HG03460 (cell line): ENCODE measurements around the gene PSMD2.

Experiments used
- ATAC-seq: cut with Tn5 transposase; IDR thresholded peaks from one replicate; pipeline ENCODE4 v1.9.1; 2021; ENCODE audit not compliant: unreplicated experiment

The PSMD2 gene

DNA sequence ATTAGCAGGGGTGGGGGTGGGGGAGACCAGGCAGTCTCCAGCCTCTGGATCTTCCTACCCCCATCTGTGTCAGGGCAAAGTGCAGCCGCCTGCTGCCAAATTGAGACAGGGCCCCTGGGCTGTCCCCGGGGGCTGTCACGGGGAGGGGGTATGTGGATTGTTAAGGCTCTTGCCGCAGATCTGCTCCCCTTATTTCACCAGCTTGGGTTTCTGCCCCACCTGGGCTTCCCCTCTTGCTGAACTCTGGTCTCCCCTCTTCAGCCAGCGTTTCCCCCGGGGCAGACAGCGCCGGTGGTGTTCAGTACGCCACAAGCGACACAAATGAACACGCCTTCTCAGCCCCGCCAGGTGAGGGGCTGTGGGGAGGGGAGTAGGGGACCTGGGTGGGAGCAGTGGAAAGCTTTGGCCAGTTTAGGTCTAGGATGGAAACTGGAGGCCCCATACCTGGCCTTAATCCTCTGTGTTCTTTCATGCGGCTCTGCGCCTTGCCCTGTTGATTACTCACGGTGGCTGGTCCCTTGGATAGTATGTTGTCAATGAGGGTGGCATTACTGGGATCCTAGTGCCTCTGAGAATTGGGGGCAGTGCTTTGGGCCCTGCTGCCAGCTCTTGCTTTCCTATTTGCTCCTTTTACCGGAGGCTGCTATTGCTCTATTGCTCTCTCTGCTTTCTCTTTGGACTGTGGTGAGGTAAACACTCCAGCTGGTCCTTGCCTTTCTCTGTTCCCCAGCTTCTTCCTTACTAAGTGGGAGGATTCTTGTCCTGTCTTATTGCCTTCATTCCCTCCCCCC, 17.0 kb downstream of the PSMD2 start:
- no peak for ATAC-seq

DNA sequence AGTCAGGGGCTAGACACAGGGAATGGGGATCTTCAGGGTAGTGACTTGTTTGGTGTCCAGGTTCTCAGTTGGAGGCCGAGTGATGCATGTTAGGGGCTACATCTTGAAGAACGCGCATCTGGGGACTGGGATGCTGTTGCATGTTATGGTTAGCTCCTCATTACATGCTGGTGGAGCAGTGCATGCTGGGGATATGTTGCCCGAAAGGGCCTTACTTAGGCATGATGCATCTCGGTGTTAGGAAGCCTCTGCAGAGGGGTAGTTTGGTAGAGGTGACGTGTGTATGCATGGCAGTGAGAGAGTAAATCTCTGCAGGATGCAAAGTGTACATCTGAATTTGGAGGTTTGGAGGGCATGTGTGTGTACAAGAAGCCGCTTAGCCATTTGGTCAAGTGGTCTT, 17.8 kb downstream of the PSMD2 start:
- ATAC-seq: no peak

DNA sequence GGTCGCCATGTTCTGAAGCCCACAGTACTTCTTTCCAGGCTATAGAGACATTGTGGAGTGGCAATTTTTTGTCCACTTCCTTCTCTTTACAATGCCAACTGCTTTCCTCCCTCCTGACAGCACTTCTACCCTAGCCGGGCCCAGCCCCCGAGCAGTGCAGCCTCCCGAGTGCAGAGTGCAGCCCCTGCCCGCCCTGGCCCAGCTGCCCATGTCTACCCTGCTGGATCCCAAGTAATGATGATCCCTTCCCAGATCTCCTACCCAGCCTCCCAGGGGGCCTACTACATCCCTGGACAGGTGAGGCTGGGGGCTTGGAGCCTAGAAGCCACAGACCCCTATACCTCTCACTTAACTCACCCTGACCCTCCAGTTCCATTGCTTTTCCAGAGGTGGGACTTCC, 18.2 kb downstream of the PSMD2 start:
- no peak for ATAC-seq

DNA sequence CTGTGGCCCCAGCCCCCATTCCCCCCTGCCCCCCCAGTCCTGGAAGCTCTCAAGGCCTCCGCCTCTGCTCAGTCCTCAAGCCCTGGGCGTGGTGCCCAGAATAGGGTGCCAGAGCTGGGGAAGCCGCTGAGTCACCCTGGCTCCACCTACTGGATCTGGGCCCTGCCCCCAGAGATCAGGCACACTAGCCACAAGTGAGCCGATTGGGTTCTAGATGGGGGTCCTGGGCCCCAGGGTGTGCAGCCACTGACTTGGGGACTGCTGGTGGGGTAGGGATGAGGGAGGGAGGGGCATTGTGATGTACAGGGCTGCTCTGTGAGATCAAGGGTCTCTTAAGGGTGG, 21.0 kb downstream of the PSMD2 start:
- ATAC-seq: no peak

DNA sequence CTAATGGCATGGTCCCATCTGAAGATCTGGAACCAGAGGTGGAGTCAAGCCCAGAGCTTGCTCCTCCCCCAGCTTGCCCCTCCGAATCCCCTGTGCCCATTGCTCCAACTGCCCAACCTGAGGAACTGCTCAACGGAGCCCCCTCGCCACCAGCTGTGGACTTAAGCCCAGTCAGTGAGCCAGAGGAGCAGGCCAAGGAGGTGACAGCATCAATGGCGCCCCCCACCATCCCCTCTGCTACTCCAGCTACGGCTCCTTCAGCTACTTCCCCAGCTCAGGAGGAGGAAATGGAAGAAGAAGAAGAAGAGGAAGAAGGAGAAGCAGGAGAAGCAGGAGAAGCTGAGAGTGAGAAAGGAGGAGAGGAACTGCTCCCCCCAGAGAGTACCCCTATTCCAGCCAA, 22.6 kb downstream of the PSMD2 start:
- no peak for ATAC-seq

DNA sequence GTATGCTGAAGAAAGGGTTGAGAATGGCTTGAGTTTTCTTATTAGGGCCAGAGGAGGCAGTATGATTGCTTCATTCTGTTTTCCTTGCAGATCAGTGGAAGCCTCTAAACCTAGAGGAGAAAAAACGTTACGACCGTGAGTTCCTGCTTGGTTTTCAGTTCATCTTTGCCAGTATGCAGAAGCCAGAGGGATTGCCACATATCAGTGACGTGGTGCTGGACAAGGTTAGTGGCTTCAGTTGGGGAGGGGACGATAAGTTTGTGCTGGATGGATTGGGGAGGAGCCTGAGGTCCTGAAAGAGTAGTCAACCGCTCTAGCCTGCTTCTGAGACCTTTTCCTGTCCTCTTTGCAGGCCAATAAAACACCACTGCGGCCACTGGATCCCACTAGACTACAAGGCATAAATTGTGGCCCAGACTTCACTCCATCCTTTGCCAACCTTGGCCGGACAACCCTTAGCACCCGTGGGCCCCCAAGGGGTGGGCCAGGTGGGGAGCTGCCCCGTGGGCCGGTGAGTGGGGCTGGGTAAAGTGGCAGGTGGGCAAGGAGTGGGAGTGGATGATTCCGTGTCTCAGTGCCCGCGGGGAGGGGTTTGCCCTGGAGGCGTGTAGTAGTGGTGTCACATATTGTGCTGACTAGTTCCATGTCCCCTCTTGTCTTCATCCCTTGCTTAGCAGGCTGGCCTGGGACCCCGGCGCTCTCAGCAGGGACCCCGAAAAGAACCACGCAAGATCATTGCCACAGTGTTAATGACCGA, 23.9 kb downstream of the PSMD2 start:
- no peak for ATAC-seq

DNA sequence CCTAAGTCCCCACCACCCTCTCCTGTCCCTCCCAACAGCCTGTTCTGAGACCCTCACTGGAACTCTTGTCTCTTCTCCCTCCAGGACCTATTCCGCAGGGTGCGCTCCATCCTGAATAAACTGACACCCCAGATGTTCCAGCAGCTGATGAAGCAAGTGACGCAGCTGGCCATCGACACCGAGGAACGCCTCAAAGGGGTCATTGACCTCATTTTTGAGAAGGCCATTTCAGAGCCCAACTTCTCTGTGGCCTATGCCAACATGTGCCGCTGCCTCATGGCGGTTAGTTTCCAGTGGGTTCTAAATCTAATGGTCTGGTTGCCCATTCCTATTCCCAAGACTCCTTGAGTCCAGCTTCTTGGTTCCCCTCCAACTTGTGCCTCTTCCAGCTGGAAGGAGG, 24.7 kb downstream of the PSMD2 start:
- ATAC-seq: no peak

DNA sequence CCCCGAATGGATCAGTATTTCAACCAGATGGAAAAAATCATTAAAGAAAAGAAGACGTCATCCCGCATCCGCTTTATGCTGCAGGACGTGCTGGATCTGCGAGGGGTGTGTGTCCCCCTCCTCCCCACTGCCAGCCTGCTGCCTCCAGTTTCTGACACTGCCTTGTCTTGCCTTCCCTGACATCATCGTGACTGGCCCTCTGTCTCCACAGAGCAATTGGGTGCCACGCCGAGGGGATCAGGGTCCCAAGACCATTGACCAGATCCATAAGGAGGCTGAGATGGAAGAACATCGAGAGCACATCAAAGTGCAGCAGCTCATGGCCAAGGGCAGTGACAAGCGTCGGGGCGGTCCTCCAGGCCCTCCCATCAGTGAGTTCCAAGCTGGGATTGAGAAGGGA, 26.2 kb downstream of the PSMD2 start:
- no peak for ATAC-seq

DNA sequence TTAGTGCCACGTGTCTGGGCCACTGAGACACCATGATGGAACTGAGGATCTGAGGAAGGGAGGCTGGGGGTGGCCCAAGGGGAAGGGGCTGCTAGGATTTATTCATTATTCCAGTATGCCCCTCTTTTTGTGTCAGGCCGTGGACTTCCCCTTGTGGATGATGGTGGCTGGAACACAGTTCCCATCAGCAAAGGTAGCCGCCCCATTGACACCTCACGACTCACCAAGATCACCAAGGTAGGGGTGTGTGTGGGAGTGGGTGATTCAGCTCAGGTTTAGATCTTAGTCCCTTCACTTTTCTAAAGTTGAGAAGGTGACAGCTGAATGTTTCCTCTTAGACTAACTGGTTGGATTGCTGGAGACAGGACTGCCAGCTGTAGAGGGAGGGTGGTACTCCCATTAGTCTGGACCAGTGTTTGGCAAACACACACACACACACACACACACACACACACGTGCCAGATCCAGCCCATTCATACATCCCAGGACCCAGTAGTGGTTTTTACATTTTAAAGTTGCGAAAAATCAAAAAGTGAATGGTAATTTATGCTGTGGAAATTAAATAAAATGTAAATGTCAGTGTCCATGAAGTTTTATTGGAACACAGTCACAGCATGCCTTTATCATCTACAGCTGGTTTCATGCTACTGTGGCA, 26.8 kb downstream of the PSMD2 start:
- no peak for ATAC-seq

DNA sequence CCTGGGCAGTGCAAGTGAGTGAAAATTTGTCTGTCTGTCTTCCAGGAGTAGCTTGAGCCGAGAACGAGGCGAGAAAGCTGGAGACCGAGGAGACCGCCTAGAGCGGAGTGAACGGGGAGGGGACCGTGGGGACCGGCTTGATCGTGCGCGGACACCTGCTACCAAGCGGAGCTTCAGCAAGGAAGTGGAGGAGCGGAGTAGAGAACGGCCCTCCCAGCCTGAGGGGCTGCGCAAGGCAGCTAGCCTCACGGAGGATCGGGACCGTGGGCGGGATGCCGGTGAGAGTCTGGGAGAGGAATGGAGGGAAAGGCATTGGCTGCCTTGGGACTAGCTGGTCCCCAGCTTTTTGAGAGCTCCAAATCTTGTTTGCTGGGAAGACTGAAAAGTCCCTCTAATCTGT, 28.1 kb downstream of the PSMD2 start:
- no peak for ATAC-seq

DNA sequence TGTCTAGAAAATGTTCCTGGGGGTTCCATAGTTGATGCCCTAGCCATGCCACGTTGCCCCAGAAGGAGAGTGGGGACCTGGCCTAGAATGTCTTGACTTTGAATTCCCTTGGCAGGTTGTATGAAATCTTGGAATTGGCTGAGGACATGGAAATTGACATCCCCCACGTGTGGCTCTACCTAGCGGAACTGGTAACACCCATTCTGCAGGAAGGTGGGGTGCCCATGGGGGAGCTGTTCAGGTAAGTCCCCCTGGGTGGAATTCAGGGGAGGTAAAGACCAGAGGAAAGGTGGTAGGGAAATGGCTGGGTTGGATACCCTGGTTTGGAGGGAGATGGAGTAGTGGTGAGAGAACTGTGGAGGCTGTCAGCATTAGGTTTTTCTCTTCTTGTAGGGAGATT, 29.5 kb downstream of the PSMD2 start:
- ATAC-seq: no peak

DNA sequence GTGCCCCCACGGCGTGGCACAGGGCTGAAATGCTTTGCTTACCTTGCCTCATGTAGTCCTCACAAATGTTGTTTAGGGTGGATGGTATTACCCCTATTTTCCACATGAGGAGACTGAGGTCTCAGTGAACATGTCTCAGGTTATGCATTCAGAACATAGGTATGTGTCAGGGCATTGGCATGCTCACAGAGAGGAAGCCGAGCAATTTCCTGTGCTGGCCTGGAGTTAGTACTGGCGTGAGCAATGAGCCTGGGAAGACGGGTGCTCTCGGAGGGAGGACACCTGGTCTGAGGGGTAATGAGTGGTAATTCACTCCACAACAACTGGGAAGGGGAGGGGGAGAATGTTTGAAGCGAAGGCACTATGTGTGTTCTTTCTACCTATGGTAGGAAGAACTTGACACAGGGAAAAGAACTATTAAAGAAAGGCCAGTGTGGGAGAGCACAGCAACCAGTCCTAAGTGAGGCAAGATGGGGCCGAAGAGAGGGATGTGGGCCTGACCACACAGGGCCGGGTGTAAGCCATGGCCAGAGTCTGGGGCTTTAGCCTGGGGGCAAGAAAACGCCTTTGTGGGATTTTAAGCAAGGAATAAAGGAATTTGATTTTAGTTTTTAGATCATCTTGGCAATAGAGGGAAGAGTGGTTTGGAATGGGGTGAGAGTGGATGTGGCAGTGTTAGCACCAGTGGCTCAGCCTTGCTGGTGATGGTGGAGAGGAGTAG, 33.5 kb downstream of the PSMD2 start:
- no peak for ATAC-seq

DNA sequence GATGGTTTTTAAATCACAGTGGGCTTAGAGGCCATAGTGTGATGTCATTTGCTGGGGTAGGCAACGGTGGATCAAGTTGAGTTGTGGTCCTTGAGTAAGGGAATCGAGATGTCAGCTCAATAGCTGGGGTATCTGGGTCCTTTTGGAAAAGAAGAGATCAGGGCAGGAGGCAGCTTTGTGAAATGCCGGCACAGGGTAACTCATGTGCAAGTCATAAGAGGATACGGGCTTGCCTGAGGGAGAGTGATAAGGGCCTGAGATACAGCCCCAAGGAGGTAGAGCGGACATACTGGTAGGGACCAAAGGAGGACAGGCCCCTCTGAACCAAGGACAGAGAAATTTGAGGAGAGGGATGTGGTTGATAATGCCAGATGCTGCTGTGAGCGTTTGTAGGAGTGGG, 34.1 kb downstream of the PSMD2 start:
- ATAC-seq: no peak

DNA sequence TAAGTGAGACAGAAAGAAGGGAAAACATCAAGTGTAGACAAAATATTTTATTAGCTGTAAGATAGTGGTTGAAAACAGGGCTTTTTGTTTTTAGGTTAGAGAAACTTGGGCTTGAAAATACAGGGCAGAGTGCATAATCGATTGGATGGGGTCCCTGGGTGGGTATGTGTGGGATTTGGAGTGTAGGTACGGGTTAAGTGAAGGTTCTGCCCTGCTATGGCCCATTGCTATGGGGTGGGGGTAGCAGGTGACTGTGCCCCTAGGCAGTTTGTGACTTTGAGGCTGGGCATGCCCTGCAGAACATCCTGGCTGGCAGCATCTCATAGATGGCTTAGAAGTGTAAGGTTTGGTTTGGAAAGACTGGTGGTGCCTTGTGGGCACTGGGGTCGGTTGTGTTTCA, 34.7 kb downstream of the PSMD2 start:
- ATAC-seq: no peak

DNA sequence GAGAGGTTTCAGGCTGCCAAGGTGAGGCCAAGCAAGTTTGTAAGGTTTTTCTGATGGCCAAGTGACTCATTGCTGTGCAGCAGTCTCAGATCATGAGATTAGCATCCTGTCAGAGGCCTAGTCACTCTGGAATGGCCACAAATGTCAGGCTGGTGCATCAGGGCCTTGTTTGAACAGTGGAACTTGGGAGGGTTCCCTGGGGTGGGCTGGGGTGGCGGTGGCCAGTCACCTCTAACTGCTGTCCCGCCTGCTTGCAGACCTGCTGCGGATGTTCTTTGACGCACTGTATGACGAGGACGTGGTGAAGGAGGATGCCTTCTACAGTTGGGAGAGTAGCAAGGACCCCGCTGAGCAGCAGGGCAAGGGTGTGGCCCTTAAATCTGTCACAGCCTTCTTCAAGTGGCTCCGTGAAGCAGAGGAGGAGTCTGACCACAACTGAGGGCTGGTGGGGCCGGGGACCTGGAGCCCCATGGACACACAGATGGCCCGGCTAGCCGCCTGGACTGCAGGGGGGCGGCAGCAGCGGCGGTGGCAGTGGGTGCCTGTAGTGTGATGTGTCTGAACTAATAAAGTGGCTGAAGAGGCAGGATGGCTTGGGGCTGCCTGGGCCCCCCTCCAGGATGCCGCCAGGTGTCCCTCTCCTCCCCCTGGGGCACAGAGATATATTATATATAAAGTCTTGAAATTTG, 35.6 kb downstream of the PSMD2 start:
- no peak for ATAC-seq

DNA sequence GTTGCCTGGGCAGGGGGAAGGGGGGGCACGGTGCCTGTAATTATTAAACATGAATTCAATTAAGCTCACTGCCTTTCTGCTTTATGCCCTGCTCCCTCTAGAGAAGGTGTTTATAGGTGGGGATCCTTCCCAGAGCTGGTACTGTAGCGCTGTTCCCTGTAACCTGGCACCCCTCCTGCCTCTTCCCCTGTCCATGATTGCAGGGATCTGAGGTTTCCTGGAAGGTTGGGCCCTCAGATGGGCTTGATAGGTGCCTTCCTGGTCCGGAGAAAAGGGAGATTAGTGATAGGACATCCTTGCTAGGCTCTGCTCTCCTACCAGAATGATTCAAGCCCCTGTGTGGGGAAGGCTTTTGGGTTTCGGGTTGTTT, 36.2 kb downstream of the PSMD2 start:
- ATAC-seq: no peak

DNA sequence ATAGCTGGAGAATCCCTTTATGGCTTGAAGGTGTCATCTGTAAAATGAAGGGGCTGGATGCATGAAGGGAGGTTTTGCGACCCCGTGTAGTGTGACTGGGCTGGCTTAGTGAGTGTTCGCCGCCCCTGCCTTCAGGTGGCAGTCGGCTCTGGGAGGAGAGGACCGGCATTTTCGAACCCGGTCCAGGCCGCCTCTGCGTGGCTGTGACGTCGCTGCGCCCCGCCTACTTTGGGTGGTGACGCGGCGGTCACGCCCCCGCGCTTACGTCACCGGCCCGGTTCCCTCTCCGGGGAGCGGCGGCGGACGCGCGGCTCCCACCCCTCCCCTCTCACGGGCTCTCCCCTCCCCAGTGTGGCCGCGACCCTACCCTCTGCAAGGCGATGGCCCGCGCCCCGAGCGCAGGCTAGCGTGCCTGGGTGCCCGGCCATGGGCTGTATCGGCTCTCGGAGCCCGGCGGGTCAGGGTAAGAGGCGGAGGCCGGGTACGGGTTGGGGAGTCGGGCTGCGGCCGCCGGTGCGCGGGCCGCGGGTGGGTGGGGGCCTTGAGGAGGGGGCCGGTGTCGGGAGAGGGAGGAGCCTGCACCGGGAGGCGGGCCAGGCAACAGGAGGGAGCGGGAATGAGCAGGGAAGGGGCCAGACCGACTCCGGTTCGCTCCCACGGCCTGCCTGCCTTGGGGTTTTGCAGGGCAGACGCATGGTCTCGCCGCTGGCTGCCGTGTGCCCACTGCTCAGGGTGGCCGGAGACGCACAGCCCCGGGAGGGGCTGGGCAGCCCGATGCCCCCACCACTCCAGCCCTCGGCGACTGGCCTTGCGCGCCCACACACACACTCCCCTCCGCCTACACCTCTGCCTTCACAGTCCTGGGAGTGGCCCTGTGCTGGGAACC, 36.9 kb downstream of the PSMD2 start:
- peak; percentile 76 for ATAC-seq

DNA sequence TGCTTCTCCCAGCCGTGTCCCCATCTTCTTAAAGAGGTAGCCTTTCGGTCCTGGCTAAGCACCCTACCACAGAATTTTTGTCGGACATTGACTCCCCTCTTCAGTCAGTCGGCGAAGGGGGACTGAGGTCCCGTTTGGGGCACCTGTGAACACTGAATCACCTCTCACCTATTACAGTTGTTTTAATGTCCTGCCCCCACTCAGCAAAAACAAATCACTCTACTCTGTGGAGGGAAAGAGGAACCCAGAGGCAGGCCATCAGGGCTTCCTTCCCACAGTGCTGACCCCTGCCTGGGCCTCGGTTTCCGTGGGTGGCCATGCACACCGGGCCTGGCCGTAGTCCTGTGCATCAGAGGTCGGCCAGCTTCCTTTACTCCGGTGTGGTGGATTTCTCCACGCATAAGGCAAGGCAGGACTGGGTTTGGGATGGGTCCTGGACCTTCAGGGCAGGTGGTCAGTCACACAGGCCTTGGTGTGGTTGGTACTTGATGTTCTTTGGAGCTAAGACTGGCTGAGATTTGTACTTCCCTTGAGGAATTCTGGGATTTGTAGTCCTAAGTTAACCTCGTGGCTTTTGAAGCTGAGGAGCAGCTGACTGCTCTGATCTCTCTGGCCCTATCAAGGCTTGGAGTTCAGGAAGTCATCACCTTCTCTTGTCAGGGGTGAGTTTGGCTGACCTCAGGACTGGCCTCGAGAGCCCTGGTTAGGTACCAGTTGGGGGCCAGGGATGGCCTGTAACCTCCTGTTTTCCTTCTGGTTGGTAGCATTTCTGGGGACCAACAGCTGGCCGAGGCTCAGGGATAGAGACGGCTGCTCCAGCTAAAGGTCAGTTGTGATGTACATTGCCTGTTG, 37.7 kb downstream of the PSMD2 start:
- ATAC-seq: no peak

DNA sequence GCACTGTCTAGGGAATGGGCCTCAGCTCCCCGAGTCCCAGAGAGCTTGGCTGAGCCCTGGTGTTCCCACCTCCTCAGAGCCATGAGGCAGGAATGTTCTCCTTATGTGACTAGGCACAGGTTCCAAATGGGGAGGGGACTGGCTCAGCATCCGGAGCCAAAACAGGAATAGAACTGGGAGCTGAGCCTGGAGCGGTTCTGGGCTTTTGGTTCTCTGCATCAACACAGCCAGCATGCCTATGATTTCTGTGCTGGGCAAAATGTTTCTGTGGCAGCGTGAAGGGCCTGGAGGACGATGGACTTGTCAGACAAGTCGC, 38.3 kb downstream of the PSMD2 start, which contains the start of gene FAM131A:
Gene FAM131A, plus strand, starts transcription at position 202 of the 316 bp plus-strand sequence. Its CDS starts 31 bp downstream, at position 233.
- ATAC-seq: no peak
